ENCODE data around the gene ADAMTS17.

Gene ADAMTS17

DNA sequence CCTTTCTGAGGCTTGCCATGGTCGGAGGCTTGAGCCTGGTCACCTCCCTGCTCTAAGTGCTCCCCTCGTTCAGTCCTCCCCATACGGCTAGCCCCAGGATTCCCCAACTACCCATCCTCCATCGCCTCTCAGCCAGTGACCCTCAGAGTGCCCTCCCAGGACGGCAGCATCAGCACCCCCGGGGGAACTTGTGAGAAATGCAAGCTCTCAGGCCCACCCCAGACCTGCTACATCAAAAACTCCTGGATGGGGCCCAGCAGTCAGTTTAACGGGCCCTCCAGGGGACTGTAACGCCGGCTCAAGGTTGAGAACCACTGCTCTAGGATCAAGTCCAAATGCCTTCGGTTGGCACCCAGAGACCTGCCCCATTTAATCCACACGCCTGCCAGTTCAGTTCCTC, 6.9 kb downstream of the ADAMTS17 start:
- H3K9me3 Mint-ChIP-seq: no peaks in the 10 kb centered on the region
- no peak overlapping the region for H3K4me3 Mint-ChIP-seq
- no peak for ATAC-seq (ENCODE audit: low read depth)
- no peak overlapping the region for H3K27ac Mint-ChIP-seq
- DNase-seq (ENCODE audit: low spot score in 2 of 2): no peak
- peaks cover 2% of the 10 kb centered on the region for H3K4me1 Mint-ChIP-seq
- no peaks in the 10 kb centered on the region for H3K36me3 Mint-ChIP-seq
- H3K27me3 Mint-ChIP-seq: peaks cover 27% of the 10 kb centered on the region

DNA sequence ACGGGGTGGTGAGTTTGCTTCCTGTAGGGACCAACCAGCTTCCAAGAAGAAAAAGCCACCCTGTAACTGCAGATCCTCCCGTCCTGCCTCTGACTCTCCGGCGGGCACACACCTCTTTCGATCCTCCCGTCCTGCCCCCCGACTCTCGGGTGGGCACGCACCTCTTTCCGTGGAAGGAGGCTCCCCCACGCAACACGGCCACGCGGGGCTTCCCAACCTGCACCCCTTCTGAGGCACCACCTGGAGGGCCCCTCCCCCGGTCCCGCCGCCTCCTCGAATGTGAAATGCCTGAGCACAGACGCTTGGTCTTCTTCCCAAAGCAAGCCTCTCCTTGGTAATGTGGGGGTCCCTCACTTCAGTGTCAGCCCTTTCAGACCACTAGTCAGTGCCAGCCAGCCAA, 7.3 kb downstream of the ADAMTS17 start:
- peaks cover 24% of the 10 kb centered on the region for H3K27me3 Mint-ChIP-seq
- no peak overlapping the region for H3K4me3 Mint-ChIP-seq
- no peaks in the 10 kb centered on the region for H3K9me3 Mint-ChIP-seq
- no peak overlapping the region for H3K27ac Mint-ChIP-seq
- no peak for ATAC-seq (ENCODE audit: low read depth)
- peaks cover 2% of the 10 kb centered on the region for H3K4me1 Mint-ChIP-seq
- H3K36me3 Mint-ChIP-seq: no peaks in the 10 kb centered on the region
- DNase-seq (ENCODE audit: low spot score in 2 of 2): no peak

DNA sequence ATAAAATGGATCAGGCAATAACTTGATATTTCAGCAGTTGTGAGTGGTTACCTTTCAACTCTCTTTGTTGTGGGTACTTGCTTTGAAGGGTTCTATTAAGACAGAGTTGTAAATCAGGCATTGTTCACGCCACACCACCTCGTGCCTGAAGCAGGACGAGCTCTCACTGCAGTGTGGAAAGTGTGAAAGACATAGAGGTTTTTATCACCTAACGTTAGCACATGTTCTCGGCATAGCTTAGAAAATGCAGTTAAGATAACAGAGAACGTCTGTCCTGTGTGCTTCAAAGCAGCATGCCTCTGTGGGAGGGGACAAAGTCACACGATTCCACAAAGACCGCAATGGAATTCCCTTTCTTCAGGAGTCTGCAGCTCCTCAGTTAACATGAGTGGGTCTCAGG, 7.8 kb downstream of the ADAMTS17 start:
- no peak overlapping the region for H3K4me3 Mint-ChIP-seq
- ATAC-seq (ENCODE audit: low read depth): no peak
- peaks cover 21% of the 10 kb centered on the region for H3K27me3 Mint-ChIP-seq
- H3K36me3 Mint-ChIP-seq: no peaks in the 10 kb centered on the region
- no peak for DNase-seq (ENCODE audit: low spot score in 2 of 2)
- H3K27ac Mint-ChIP-seq: no peak overlapping the region
- H3K4me1 Mint-ChIP-seq: peaks cover 2% of the 10 kb centered on the region
- no peaks in the 10 kb centered on the region for H3K9me3 Mint-ChIP-seq

DNA sequence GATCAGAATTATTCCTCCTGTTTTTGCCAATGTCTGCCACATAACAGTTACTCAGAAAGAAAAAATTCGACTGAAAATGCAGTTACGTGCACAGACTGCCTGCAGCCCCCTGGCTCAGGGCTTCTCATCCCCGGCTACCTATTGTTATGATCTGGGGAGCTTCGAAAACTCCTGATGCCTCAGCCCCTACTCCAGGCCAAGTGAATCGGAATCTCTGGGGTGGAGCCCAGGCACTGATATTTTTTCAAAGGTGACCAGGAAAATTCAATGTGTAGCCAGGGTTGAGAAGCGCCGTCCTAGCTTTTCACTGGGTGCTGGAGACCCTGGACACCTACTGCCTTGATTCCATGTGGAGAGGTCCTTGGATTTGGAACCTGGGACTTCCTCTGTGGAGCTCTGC, 8.5 kb downstream of the ADAMTS17 start:
- Mint-ChIP-seq H3K27me3 (peaks cover 17% of the 10 kb centered on the region), H3K36me3 (no peaks in the 10 kb centered on the region), H3K4me3 (no peak overlapping the region), H3K4me1 (no peaks in the 10 kb centered on the region), H3K27ac (no peak overlapping the region), H3K9me3 (no peaks in the 10 kb centered on the region)
- ATAC-seq (ENCODE audit: low read depth): no peak
- DNase-seq (ENCODE audit: low spot score in 2 of 2): no peak

DNA sequence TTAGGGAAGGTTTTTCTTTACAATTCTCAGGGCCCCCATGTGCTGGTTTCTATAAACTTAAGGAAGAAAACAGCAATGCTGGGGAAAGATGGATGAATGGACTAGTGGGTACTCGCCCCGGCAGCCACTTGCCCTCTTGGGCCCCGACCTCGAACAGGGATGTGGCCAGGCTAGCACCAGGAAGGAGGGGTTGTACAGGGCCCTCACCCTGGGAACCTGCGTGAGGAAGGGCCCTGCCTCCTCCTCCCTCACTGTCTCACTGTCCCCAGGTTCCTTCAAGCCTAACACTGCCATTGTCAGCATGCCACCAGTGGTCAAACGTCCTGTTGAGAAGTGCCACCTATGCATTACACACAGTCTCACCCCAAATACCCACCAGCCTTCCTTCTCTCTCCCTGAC, 9.1 kb downstream of the ADAMTS17 start:
- Mint-ChIP-seq H3K9me3 (no peaks in the 10 kb centered on the region), H3K4me1 (no peaks in the 10 kb centered on the region), H3K27me3 (peaks cover 16% of the 10 kb centered on the region), H3K36me3 (no peaks in the 10 kb centered on the region), H3K4me3 (no peak overlapping the region), H3K27ac (no peak overlapping the region)
- no peak for ATAC-seq (ENCODE audit: low read depth)
- no peak for DNase-seq (ENCODE audit: low spot score in 2 of 2)

DNA sequence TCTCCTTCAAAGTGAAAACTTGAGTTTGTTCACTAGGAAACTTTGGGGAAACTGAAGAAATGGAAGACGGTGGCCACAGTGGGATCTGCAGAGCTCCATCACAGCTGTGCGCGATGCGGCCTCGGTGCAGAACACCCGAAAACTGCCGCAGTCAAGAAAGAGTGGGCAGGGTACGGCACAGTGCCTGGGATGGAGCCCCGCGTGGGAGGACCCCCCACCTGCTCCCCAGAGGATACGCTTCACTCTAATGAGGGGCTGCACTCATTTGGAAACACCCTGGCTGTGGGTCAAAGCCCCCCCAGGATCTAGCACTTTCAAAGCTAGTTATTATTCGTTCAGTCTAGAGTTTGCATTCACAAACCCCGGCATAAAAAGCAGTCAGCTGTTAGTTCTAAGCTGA, 9.5 kb downstream of the ADAMTS17 start:
- Mint-ChIP-seq H3K9me3 (no peaks in the 10 kb centered on the region), H3K4me3 (no peak overlapping the region), H3K27ac (no peak overlapping the region), H3K4me1 (no peaks in the 10 kb centered on the region), H3K27me3 (peaks cover 14% of the 10 kb centered on the region), H3K36me3 (no peaks in the 10 kb centered on the region)
- DNase-seq (ENCODE audit: low spot score in 2 of 2) (no peak), ATAC-seq (ENCODE audit: low read depth) (no peak)

DNA sequence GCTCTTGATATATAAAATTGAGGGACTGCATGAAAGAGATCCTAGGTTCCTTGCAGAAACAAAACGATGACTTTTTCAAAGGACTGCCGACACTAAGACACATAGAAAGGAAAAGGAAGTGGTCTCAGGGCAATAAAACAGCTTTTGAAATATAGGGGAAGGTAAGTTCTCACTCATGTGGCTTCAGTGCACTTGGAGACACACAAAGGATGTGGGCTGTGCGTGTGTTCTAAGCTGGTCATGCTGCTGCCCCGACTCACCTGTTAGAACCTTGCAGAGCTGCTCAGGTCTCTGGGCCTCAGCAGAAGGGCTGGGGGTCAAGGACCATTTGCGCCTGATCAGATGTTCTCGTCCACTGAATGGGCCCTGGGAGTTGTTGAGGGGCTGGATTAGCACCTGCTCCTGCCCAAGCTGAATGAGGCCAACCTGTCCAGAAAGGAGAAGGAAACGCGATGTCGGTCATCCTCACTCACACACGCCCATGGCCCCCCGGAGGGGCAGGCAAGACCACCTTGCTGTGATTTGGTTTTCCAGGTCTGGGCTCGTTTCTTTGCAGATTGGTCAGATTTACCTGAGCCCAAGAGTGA, 11.1 kb downstream of the ADAMTS17 start:
- Mint-ChIP-seq H3K27me3 (peaks cover 10% of the 10 kb centered on the region), H3K9me3 (no peaks in the 10 kb centered on the region), H3K4me1 (no peaks in the 10 kb centered on the region), H3K27ac (no peak overlapping the region), H3K4me3 (no peak overlapping the region), H3K36me3 (no peaks in the 10 kb centered on the region)
- DNase-seq (ENCODE audit: low spot score in 2 of 2): no peak
- ATAC-seq (ENCODE audit: low read depth): no peak

DNA sequence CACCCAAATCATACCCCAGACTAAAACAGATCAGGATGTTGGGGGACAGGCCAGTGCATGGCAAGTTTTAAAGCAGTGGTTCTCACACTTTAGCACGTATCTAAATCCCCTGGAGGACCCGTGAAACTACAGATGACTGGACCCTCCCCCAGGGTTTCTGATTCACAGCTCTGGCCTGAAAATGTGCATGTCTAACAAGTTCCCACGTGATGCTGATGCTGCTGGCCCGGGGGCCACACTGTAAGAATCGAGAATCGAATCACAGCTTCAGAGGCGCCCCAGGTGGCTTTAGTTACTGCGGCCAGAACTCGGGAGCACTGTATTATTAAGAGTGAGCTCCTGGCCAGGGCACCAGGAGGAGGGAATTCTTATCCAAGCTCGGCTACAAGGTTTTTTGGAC, 11.6 kb downstream of the ADAMTS17 start:
- Mint-ChIP-seq H3K36me3 (no peaks in the 10 kb centered on the region), H3K4me3 (no peak overlapping the region), H3K27ac (no peak overlapping the region), H3K4me1 (no peaks in the 10 kb centered on the region), H3K27me3 (peaks cover 10% of the 10 kb centered on the region), H3K9me3 (peaks cover 2% of the 10 kb centered on the region)
- DNase-seq (ENCODE audit: low spot score in 2 of 2) (no peak), ATAC-seq (ENCODE audit: low read depth) (no peak)

DNA sequence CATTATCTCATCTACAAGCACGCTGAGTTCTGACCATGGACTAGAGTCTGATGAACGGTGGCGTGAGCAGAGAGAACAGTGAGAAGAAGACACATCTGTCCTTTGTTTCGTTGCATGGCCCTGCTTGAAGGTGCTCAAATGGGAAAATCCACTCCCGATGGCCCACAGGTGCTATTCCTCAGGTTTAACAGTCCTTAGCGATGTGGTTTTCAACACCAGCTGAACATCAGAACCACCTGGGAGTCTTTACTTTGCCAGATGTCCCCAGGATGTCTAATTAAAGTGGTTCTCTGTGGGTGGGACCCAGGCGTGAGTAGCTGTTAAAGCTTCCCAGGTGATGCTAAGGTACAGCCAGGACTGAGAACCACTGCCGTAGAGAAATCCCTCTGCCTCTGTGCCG, 13.0 kb downstream of the ADAMTS17 start:
- ATAC-seq (ENCODE audit: low read depth) (no peak), DNase-seq (ENCODE audit: low spot score in 2 of 2) (no peak)
- no peak overlapping the region for H3K4me3 Mint-ChIP-seq
- H3K4me1 Mint-ChIP-seq: no peaks in the 10 kb centered on the region
- peaks cover 5% of the 10 kb centered on the region for H3K27me3 Mint-ChIP-seq
- H3K9me3 Mint-ChIP-seq: peaks cover 2% of the 10 kb centered on the region
- no peaks in the 10 kb centered on the region for H3K36me3 Mint-ChIP-seq
- no peak overlapping the region for H3K27ac Mint-ChIP-seq

DNA sequence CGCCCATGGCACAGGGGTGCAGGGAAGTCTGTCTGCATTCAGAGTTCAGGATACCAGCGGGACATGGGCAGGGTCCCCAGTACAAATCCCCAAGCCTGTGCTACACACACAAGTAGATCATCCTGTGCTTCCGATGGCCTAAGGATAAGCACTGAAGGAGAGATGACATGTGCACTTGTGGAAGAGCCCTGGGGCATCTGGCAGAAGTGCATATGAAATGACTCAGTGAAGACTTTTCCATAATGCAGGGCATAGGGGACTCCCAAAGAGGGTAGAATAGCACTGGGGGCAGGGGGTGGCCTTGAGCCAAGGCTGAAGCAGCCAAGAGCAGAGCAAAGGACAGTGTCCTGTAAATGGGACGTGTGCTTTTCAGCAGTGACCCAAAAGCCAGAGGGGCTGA, 22.9 kb downstream of the ADAMTS17 start:
- peaks cover 7% of the 10 kb centered on the region for H3K9me3 Mint-ChIP-seq
- no peaks in the 10 kb centered on the region for H3K4me1 Mint-ChIP-seq
- no peak for DNase-seq (ENCODE audit: low spot score in 2 of 2)
- ATAC-seq (ENCODE audit: low read depth): no peak
- H3K27ac Mint-ChIP-seq: no peak overlapping the region
- H3K36me3 Mint-ChIP-seq: no peaks in the 10 kb centered on the region
- no peak overlapping the region for H3K4me3 Mint-ChIP-seq
- peaks cover 10% of the 10 kb centered on the region for H3K27me3 Mint-ChIP-seq

DNA sequence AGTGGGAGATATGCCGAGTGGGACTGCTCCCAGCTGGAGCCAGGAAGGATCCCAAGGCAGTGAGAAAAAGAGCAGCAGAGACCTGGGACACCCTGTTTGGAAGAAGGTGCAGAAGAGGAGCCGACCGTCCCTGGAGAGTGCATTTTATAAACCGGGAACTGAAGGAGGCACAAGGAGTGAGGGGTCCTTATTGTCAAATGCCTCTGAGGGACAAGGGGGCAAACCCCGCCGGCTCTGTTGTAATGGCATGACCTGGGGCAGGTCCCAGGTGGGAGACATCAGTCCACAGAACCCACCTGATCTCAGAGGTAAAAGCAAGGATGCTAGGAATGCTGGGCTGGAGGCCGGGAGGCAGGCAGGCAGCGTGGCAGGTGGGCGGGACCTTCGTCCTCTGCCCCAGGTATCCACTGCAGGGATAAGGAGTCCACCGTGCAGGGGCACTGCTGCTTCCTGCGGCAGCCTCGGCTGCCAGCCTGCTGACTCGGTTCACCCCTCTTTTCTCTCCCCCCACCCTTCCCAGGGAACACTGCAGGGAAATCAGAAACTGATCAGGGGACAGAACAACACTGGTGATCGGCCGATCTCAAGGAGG, 26.9 kb downstream of the ADAMTS17 start:
- no peak overlapping the region for H3K27ac Mint-ChIP-seq
- peaks cover 7% of the 10 kb centered on the region for H3K27me3 Mint-ChIP-seq
- no peak for ATAC-seq (ENCODE audit: low read depth)
- peaks cover 5% of the 10 kb centered on the region for H3K9me3 Mint-ChIP-seq
- H3K4me1 Mint-ChIP-seq: no peaks in the 10 kb centered on the region
- no peak overlapping the region for H3K4me3 Mint-ChIP-seq
- DNase-seq (ENCODE audit: low spot score in 2 of 2): no peak
- no peaks in the 10 kb centered on the region for H3K36me3 Mint-ChIP-seq

DNA sequence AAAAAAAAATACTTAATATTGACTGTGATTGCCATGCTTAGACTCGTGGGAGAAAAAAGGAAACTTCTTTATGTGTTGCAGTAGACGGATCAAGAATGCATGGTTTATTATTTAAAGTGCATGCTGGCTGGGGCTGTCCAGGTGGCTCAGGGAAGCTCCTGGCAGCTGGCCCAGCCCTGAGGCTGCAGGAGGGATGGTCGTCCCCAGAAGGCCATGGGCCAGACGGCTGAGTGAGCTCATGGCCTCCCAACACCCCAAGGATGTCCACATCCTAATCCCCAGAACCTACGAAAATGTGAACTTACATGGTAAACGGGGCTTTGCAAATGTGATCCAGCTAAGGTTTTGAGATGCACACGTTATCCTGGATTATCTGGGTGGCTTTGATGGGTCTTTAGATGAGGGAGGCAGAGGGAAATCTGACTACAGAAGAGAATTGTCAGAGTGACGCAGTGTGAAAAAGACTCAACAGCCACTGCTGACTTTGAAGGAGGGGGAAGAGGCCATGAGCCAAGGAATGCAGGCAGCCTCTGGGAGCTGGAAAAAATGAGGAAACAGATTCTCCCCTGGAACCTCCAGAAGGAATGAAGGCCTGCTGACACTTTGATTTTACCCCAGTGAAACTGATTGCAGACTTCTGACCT, 29.8 kb downstream of the ADAMTS17 start:
- Mint-ChIP-seq H3K4me1 (no peaks in the 10 kb centered on the region), H3K9me3 (peaks cover 4% of the 10 kb centered on the region), H3K27me3 (peaks cover 7% of the 10 kb centered on the region), H3K27ac (no peak overlapping the region), H3K36me3 (no peaks in the 10 kb centered on the region), H3K4me3 (no peak overlapping the region)
- DNase-seq (ENCODE audit: low spot score in 2 of 2) (no peak), ATAC-seq (ENCODE audit: low read depth) (no peak)

DNA sequence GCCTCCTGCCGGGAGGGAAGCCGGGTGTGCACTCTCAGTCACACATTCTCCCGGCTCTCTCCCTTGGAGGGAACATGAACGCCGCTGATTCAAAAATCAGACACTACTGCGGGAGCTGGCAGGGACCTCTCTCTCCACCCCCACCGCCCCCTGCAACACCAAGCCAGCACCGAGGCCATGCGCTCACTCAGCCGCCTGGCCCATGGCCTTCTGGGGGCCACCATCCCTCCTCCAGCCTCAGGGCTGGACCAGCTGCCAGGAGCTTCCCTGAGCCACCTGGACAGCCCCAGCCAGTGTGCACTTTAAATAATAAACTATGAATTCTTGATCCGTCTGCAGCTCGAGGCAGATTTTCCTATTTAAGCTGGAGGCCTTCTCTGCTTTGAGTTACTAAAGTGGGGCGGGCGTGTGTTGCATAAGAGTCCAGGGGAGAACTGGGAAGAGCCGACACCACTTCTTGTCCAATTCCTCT, 30.6 kb downstream of the ADAMTS17 start:
- H3K27ac Mint-ChIP-seq: no peak overlapping the region
- no peak for DNase-seq (ENCODE audit: low spot score in 2 of 2)
- no peak for ATAC-seq (ENCODE audit: low read depth)
- no peaks in the 10 kb centered on the region for H3K4me1 Mint-ChIP-seq
- H3K27me3 Mint-ChIP-seq: peaks cover 7% of the 10 kb centered on the region
- H3K9me3 Mint-ChIP-seq: peaks cover 4% of the 10 kb centered on the region
- H3K36me3 Mint-ChIP-seq: no peaks in the 10 kb centered on the region
- no peak overlapping the region for H3K4me3 Mint-ChIP-seq

DNA sequence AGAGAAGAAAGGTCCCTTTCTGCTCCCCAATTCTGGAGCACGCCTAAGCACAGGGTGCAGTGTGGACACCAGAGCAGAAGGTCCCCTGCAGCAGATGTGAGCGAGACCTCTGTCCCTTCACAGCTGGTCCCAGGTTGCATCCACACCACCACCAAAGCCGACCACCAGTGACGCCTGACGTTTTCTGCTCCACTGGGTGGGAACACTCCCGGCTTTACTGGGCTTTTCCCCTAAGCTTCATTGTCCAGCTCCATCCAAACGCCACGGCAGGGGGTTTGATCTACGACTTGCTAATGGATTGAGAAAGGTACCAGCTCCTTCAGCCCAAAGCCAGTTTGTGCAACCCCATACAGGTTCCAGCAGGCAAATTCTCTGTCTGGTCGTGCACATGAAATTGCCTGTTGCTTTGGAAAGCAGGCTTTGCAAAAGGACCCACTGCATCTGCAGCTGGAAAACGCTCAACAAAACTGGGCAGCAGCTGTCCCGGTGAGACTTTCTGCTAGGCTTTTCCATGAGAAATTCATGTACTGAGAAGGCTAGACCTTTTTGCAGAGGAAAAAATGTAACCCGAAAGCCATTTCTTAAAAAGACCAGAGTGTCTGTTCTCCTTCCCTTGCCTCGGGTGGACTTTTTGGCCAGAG, 31.1 kb downstream of the ADAMTS17 start:
- Mint-ChIP-seq H3K4me3 (no peak overlapping the region), H3K27ac (no peak overlapping the region), H3K9me3 (peaks cover 4% of the 10 kb centered on the region), H3K27me3 (peaks cover 7% of the 10 kb centered on the region), H3K4me1 (no peaks in the 10 kb centered on the region), H3K36me3 (no peaks in the 10 kb centered on the region)
- DNase-seq (ENCODE audit: low spot score in 2 of 2) (no peak), ATAC-seq (ENCODE audit: low read depth) (no peak)
